ENCODE data around the gene CHRNA1. TPM values are rescaled to one million over a fixed set of nuclear protein-coding genes. Genes with fewer than 3 reads are reported as not detected.

CHRNA1 gene
- total and polyA plus RNA-seq, 2 of the 13 experiments (the other 11 are each of a cell fraction or from before 2014, with no cell fraction given): not detected

GRCh38 chr2:174786066-174786725 lies 21.9 kb upstream of the CHRNA1 start (continued):
- TF ChIP-seq ZSCAN12 (CRISPR knock-in tag; IDR thresholded peaks at IDR 0.05) (no peak), ZNF512B (CRISPR knock-in tag; IDR thresholded peaks at IDR 0.05; ENCODE audit: borderline replicate concordance) (no peak)

- CTCF ChIA-PET (ENCODE audit: low intra/inter-chr PET ratio, low total read pairs): no interaction called here
- WGBS (ENCODE audit: low lambda C conversion rate): 0% methylated on average over 3 of the region's 3 CpGs
- TF ChIP-seq ATF6 (CRISPR knock-in tag; conservative IDR thresholded peaks at IDR 0.05): no peak
- TF ChIP-seq ELF1 (CRISPR knock-in tag; IDR thresholded peaks at IDR 0.05): no peak
- no peak for TF ChIP-seq ZNF780A (CRISPR knock-in tag; IDR thresholded peaks at IDR 0.05)
- TF ChIP-seq ZNF552 (CRISPR knock-in tag; IDR thresholded peaks at IDR 0.05; ENCODE audit: borderline replicate concordance): no peak
- no peak for TF ChIP-seq DBP (CRISPR knock-in tag; IDR thresholded peaks at IDR 0.05; ENCODE audit: not compliant biosample characterization)
- no peak for TF ChIP-seq TIGD3 (CRISPR knock-in tag; IDR thresholded peaks at IDR 0.05; ENCODE audit: borderline replicate concordance)
- no peak for TF ChIP-seq ZBTB33 (CRISPR knock-in tag; IDR thresholded peaks at IDR 0.05)
- no peak for TF ChIP-seq ZNF577 (CRISPR knock-in tag; IDR thresholded peaks at IDR 0.05; ENCODE audit: borderline replicate concordance, low read depth)
- TF ChIP-seq KLF9 (CRISPR knock-in tag; IDR thresholded peaks at IDR 0.05; ENCODE audit: low read depth): no peak
- no peak for TF ChIP-seq NPAS2 (CRISPR knock-in tag; IDR thresholded peaks at IDR 0.05; ENCODE audit: borderline replicate concordance)
- TF ChIP-seq GABPA (IDR thresholded peaks at IDR 0.05; ENCODE audit: low read depth, low read length): no peak
- TF ChIP-seq GABPA (CRISPR knock-in tag; IDR thresholded peaks at IDR 0.05; ENCODE audit: low read depth): no peak
Measured at GRCh38 chr2:174785481-174785880, 21.2 kb upstream of the CHRNA1 start.

More at GRCh38 chr2:174785481-174785880, 21.2 kb upstream of the CHRNA1 start:
- Histone ChIP-seq H3K36me3 (replicated peaks in 1 of 2; ENCODE audit: control insufficient read depth in 1 of 2, insufficient read depth in 2 of 2, low read length in 2 of 2) (no peaks in the 10 kb centered on the region), H3K4me3 (replicated peaks in 1 of 3; ENCODE audit: insufficient read depth in 1 of 3, low read depth in 2 of 3, low read length in 3 of 3) (no peak overlapping the region), H3K79me2 (ENCODE audit: insufficient read depth, low read length) (no peaks in the 10 kb centered on the region), H3K4me1 (ENCODE audit: insufficient read depth, low read length) (no peaks in the 10 kb centered on the region), H3K4me2 (ENCODE audit: low read depth, low read length) (no peak overlapping the region), H2AFZ (ENCODE audit: low read length) (no peak overlapping the region), H4K20me1 (ENCODE audit: insufficient read depth, low read length) (no peaks in the 10 kb centered on the region), H3K9me3 (ENCODE audit: low read length) (no peaks in the 10 kb centered on the region), H3K9ac (ENCODE audit: insufficient read depth, low read depth, low read length) (no peak overlapping the region), H3K27me3 (ENCODE audit: control insufficient read depth in 1 of 2, insufficient read depth in 2 of 2, low read length in 2 of 2) (peaks cover 2 to 25% of the 10 kb centered on the region in 2 experiments; a peak in 4 of 5 replicates), H3K27ac (ENCODE audit: extremely low read length, insufficient read depth, low read length) (no peak overlapping the region)
- ATAC-seq (no peak), DNase-seq (ENCODE audit: low spot score) (no peak), FAIRE-seq (no peak)
- intact Hi-C loops (cut with micrococcal nuclease; ENCODE audit: unreplicated experiment): no loop called here
- in situ Hi-C loops (cut with HindIII; ENCODE audit: extremely low pct_ligation_motif_present, low pct_unique_long_range_greater_than_20kb): no loop called here
- POLR2A ChIA-PET: no interaction called here
- BruUV-seq (replicated peaks): no TSS peak
